Liver (tissue), 9 donors: ENCODE data around the gene FBN2. TPM values are rescaled to one million over a fixed set of nuclear protein-coding genes. Genes with fewer than 3 reads are reported as not detected.

ENCODE experiments used
- DNase-seq: peaks from one replicate; pipeline ENCODE4 v3.0.0-alpha.2; 2017; ENCODE audit warnings: low spot score
- H3K27ac ChIP-seq, 2 donors: one replicate each; pipeline ENCODE4 v1.7.0; 2013; ENCODE audit warnings: inconsistent platforms in 2 of 2, low read length in 2 of 2, control low read depth in 1 of 2, low read depth in 1 of 2, mild to moderate bottlenecking in 1 of 2
- H3K27me3 ChIP-seq, 4 donors: one replicate each; pipeline versions ENCODE4 v1.6.1 to v1.7.0; 2013; ENCODE audit warnings: low read length in 3 of 4, inconsistent platforms in 1 of 4, mild to moderate bottlenecking in 1 of 4, moderate library complexity in 1 of 4; ENCODE audit not compliant: control insufficient read depth in 4 of 4, insufficient read depth in 4 of 4
- H3K36me3 ChIP-seq, 4 donors: one replicate each; pipeline versions ENCODE4 v1.6.1 to v1.7.0; 2013; ENCODE audit warnings: low read length in 3 of 4, mild to moderate bottlenecking in 3 of 4, low read depth in 1 of 4, moderate library complexity in 1 of 4; ENCODE audit not compliant: control insufficient read depth in 4 of 4, insufficient read depth in 3 of 4
- H3K4me1 ChIP-seq, 4 donors: one replicate each; pipeline versions ENCODE4 v1.6.1 to v1.7.0; 2013; ENCODE audit warnings: low read length in 3 of 4, mild to moderate bottlenecking in 3 of 4, moderate library complexity in 1 of 4; ENCODE audit not compliant: control insufficient read depth in 4 of 4, insufficient read depth in 4 of 4
- H3K4me3 ChIP-seq, 3 donors: one replicate each; pipeline versions ENCODE4 v1.6.1 to v1.7.0; 2013; ENCODE audit warnings: low read length in 3 of 3, control low read depth in 1 of 3, low read depth in 1 of 3, mild to moderate bottlenecking in 1 of 3
- H3K9ac ChIP-seq, 2 donors: one replicate each; pipeline ENCODE4 v1.7.0; 2013; ENCODE audit warnings: low read length in 2 of 2, mild to moderate bottlenecking in 2 of 2, moderate library complexity in 2 of 2, control low read depth in 1 of 2, low read depth in 1 of 2
- H3K9me3 ChIP-seq, 4 donors: one replicate each; pipeline versions ENCODE4 v1.6.1 to v1.7.0; 2013; ENCODE audit warnings: low read length in 3 of 4; ENCODE audit not compliant: control insufficient read depth in 4 of 4
- EGR1 ChIP-seq, 2 donors: IDR thresholded peaks; 2 replicates each; pipeline ENCODE4 v1.6.1; 2016 to 2018; ENCODE audit warnings: antibody characterized with exemption in 2 of 2, low read depth in 2 of 2
- FOXA1 ChIP-seq: IDR thresholded peaks from 2 replicates; pipeline ENCODE4 v1.6.1; 2016; ENCODE audit warnings: antibody characterized with exemption
- FOXA2 ChIP-seq: IDR thresholded peaks from 2 replicates; pipeline ENCODE4 v1.6.1; 2016; ENCODE audit warnings: antibody characterized with exemption
- GABPA ChIP-seq, 2 donors: IDR thresholded peaks in 1 of 2; conservative IDR thresholded peaks in 1 of 2; 2 replicates each; pipeline ENCODE4 v1.6.1; 2016; ENCODE audit warnings: antibody characterized with exemption in 2 of 2, mild to moderate bottlenecking in 1 of 2, moderate library complexity in 1 of 2
- HNF4A ChIP-seq, 2 donors: conservative IDR thresholded peaks; 2 replicates each; pipeline ENCODE4 v1.6.1; 2016; ENCODE audit warnings: antibody characterized with exemption in 2 of 2, mild to moderate bottlenecking in 2 of 2
- HNF4G ChIP-seq: IDR thresholded peaks from 2 replicates; pipeline ENCODE4 v1.6.1; 2016; ENCODE audit warnings: antibody characterized with exemption
- JUND ChIP-seq, 2 donors: IDR thresholded peaks; 2 replicates each; pipeline ENCODE4 v1.6.1; 2016; ENCODE audit warnings: antibody characterized with exemption in 2 of 2
- NR2F2 ChIP-seq: IDR thresholded peaks from 2 replicates; pipeline ENCODE4 v1.6.1; 2016; ENCODE audit warnings: antibody characterized with exemption
- RXRA ChIP-seq, 2 donors: IDR thresholded peaks; 2 replicates each; pipeline ENCODE4 v1.6.1; 2017 to 2018; ENCODE audit warnings: antibody characterized with exemption in 2 of 2, mild to moderate bottlenecking in 1 of 2
- SP1 ChIP-seq: IDR thresholded peaks from 2 replicates; pipeline ENCODE4 v1.6.1; 2018; ENCODE audit warnings: antibody characterized with exemption, mild to moderate bottlenecking
- TAF1 ChIP-seq: conservative IDR thresholded peaks from 2 replicates; pipeline ENCODE4 v1.6.1; 2016; ENCODE audit warnings: antibody characterized with exemption, mild to moderate bottlenecking
- YY1 ChIP-seq: IDR thresholded peaks from 2 replicates; pipeline ENCODE4 v1.6.1; 2016; ENCODE audit warnings: antibody characterized with exemption, mild to moderate bottlenecking
- WGBS: extraction: QIAGEN DNeasy Blood & Tissue Kit; methylation state at CpG from one replicate; pipeline ENCODE4 v1.1.7; 2013; 5-methylcytosine and 5-hydroxymethylcytosine counted together
- polyA plus RNA-seq, 2 donors: library from polyadenylated mRNA; stranded (reverse) in 1 of 2; unstranded in 1 of 2; fragments of 200-250 nt in 1 of 2; fragments of >200 nt in 1 of 2; fragmentation: Nextera tagmentation in 1 of 2; extraction: Ambion mirVana in 1 of 2; gene quantifications; one replicate each; pipeline versions ENCODE4 v1.2.1 to v1.2.3, GENCODE V29; 2013 to 2015
- total RNA-seq, 2 donors: library from RNA; depleted of rRNA; stranded (reverse); fragments of >200 nt; gene quantifications; one replicate each; pipeline ENCODE4 v1.2.3, GENCODE V29; 2014
- TF ChIP-seq, protein P1 (sequence below): IDR thresholded peaks from 2 replicates; pipeline ENCODE4 v1.6.1; 2016; ENCODE audit warnings: antibody characterized with exemption
- TF ChIP-seq, protein P2 (sequence below): IDR thresholded peaks from 2 replicates; pipeline ENCODE4 v1.6.1; 2016; ENCODE audit warnings: antibody characterized with exemption, mild to moderate bottlenecking
- TF ChIP-seq, protein P3 (sequence below): IDR thresholded peaks from 2 replicates; pipeline ENCODE4 v1.6.1; 2016; ENCODE audit warnings: antibody characterized with exemption
- TF ChIP-seq, protein P4 (sequence below): fragments of 150-350 bp; IDR thresholded peaks from 2 replicates; pipeline ENCODE4 v1.5.1; 2017; ENCODE audit warnings: improper control_type of control experiment, low read depth, low read length; ENCODE audit not compliant: missing input control
- donor health status: healthy.
- donor health status: healthy.
- donor health status: healthy.
- donor health status: healthy.
- donor health status: healthy.

The FBN2 gene
- total and polyA plus RNA-seq, 4 donors, result 0.08 to 4.1 (median 0.47) TPM

DNA sequence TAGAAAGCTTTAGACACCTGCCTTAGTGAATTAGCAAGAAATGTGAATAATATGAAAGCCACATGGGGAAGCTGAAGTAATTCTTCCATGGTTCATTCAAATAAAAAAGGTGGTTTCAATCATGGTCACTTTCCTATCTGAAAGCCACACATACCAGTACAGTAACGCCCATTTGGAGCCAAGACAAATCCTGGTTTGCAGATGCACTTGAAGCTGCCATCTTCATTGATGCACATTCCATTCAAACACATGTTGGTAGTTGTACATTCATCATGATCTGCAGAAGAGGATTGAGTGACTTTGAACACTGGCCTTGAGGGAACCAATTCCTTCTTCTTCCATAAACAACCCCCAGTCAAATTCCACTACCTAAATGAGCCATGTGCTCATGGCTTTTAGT is 161.5 kb downstream of the FBN2 start:
- Histone ChIP-seq H3K4me1 (no peaks in the 10 kb centered on the region), H3K36me3 (no peaks in the 10 kb centered on the region), H3K27me3 (no peaks in the 10 kb centered on the region), H3K27ac (no peak overlapping the region), H3K4me3 (no peak overlapping the region), H3K9ac (no peak overlapping the region), H3K9me3 (no peaks in the 10 kb centered on the region)
- WGBS, result 40% methylated on average over 1 of the region's 1 CpG
- no peak for DNase-seq
- TF ChIP-seq TAF1, result no peak

DNA sequence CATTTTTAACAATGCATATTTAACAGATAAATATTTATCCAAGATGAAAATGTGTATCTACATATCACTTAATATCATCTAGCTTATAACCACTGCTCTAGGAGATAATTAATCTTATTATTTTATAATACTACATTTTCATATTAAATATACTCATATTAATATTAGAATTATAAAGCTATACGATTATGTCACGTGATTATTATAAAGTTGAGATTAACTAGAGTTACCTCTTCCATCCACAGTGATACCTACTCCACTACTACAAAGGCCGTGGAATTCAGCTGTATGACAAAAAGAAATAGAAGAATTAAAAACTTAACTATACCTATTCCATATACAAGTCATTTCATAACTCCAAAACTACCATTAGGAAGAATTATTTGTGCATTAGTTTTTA is 171.9 kb downstream of the FBN2 start:
- DNase-seq, result no peak
- Histone ChIP-seq H3K36me3 (no peaks in the 10 kb centered on the region), H3K9me3 (no peaks in the 10 kb centered on the region), H3K27me3 (no peaks in the 10 kb centered on the region), H3K4me1 (no peaks in the 10 kb centered on the region), H3K9ac (no peak overlapping the region), H3K27ac (no peak overlapping the region), H3K4me3 (no peak overlapping the region)
- whole genome bisulfite sequencing, result 83% methylated on average over 3 of the region's 3 CpGs
- TF ChIP-seq GABPA (IDR thresholded peaks at IDR 0.05 in 1 of 2, conservative IDR thresholded peaks at IDR 0.05 in 1 of 2) (no peak), FOXA1 (no peak), YY1 (no peak), NR2F2 (no peak), TAF1 (no peak), SP1 (no peak), HNF4G (no peak), EGR1 (IDR thresholded peaks at IDR 0.05; ENCODE audit: low read depth in 2 of 2) (no peak), HNF4A (conservative IDR thresholded peaks at IDR 0.05) (no peak)
- TF ChIP-seq, protein P1, sequence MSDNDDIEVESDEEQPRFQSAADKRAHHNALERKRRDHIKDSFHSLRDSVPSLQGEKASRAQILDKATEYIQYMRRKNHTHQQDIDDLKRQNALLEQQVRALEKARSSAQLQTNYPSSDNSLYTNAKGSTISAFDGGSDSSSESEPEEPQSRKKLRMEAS, result no peak
- TF ChIP-seq, protein P2, sequence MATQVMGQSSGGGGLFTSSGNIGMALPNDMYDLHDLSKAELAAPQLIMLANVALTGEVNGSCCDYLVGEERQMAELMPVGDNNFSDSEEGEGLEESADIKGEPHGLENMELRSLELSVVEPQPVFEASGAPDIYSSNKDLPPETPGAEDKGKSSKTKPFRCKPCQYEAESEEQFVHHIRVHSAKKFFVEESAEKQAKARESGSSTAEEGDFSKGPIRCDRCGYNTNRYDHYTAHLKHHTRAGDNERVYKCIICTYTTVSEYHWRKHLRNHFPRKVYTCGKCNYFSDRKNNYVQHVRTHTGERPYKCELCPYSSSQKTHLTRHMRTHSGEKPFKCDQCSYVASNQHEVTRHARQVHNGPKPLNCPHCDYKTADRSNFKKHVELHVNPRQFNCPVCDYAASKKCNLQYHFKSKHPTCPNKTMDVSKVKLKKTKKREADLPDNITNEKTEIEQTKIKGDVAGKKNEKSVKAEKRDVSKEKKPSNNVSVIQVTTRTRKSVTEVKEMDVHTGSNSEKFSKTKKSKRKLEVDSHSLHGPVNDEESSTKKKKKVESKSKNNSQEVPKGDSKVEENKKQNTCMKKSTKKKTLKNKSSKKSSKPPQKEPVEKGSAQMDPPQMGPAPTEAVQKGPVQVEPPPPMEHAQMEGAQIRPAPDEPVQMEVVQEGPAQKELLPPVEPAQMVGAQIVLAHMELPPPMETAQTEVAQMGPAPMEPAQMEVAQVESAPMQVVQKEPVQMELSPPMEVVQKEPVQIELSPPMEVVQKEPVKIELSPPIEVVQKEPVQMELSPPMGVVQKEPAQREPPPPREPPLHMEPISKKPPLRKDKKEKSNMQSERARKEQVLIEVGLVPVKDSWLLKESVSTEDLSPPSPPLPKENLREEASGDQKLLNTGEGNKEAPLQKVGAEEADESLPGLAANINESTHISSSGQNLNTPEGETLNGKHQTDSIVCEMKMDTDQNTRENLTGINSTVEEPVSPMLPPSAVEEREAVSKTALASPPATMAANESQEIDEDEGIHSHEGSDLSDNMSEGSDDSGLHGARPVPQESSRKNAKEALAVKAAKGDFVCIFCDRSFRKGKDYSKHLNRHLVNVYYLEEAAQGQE, result no peak
- TF ChIP-seq, protein P3, sequence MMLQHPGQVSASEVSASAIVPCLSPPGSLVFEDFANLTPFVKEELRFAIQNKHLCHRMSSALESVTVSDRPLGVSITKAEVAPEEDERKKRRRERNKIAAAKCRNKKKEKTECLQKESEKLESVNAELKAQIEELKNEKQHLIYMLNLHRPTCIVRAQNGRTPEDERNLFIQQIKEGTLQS, result no peak

DNA sequence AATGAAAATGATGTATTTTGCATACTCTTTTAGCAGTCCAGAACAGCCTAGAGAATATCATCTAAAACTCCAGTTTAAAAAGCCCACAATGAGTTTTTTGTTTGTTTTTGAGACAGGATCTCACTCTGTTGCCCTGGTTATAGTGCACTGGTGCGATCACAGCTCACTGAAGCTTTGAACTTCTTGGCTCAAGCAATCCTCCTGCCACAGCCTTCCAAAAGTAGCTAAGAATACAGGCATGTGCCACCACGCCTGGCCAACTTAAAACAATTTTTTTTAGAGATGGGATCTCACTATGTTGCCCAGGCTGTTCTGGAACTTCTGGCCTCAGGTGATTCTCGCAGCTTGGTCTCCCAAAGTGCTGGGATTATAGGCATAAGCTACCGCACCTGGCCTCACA is 175.7 kb downstream of the FBN2 start:
- WGBS, result 74% methylated on average over 4 of the region's 4 CpGs
- Histone ChIP-seq H3K27ac (no peak overlapping the region), H3K4me1 (no peaks in the 10 kb centered on the region), H3K36me3 (no peaks in the 10 kb centered on the region), H3K4me3 (no peak overlapping the region), H3K27me3 (no peaks in the 10 kb centered on the region), H3K9ac (no peak overlapping the region), H3K9me3 (no peaks in the 10 kb centered on the region)
- no peak for DNase-seq
- TF ChIP-seq FOXA2 (no peak), JUND (IDR thresholded peaks at IDR 0.05) (no peak), SP1 (no peak), FOXA1 (no peak), TAF1 (no peak), EGR1 (IDR thresholded peaks at IDR 0.05; ENCODE audit: low read depth in 2 of 2) (no peak), GABPA (IDR thresholded peaks at IDR 0.05 in 1 of 2, conservative IDR thresholded peaks at IDR 0.05 in 1 of 2) (no peak), RXRA (IDR thresholded peaks at IDR 0.05) (no peak)
- TF ChIP-seq, protein P2, result no peak
- TF ChIP-seq, protein P3, result no peak
- TF ChIP-seq, protein P4, sequence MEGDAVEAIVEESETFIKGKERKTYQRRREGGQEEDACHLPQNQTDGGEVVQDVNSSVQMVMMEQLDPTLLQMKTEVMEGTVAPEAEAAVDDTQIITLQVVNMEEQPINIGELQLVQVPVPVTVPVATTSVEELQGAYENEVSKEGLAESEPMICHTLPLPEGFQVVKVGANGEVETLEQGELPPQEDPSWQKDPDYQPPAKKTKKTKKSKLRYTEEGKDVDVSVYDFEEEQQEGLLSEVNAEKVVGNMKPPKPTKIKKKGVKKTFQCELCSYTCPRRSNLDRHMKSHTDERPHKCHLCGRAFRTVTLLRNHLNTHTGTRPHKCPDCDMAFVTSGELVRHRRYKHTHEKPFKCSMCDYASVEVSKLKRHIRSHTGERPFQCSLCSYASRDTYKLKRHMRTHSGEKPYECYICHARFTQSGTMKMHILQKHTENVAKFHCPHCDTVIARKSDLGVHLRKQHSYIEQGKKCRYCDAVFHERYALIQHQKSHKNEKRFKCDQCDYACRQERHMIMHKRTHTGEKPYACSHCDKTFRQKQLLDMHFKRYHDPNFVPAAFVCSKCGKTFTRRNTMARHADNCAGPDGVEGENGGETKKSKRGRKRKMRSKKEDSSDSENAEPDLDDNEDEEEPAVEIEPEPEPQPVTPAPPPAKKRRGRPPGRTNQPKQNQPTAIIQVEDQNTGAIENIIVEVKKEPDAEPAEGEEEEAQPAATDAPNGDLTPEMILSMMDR, result no peak
